Activated CD4-positive, CD25-positive, alpha-beta regulatory T cell treated with anti-CD3 and anti-CD28 coated beads, Interleukin-2, amount 50 U/mL, for 16 hours (primary cell): ENCODE results near the gene PIM3.
A peak's percentile ranks its signal among the peaks of the same experiment; 100 is the strongest.

Experiments used
- DNase-seq: peaks from one replicate; pipeline ENCODE4 v3.0.0-alpha.2; 2020; ENCODE audit warnings: low read depth, low spot score

PIM3 gene

DNA sequence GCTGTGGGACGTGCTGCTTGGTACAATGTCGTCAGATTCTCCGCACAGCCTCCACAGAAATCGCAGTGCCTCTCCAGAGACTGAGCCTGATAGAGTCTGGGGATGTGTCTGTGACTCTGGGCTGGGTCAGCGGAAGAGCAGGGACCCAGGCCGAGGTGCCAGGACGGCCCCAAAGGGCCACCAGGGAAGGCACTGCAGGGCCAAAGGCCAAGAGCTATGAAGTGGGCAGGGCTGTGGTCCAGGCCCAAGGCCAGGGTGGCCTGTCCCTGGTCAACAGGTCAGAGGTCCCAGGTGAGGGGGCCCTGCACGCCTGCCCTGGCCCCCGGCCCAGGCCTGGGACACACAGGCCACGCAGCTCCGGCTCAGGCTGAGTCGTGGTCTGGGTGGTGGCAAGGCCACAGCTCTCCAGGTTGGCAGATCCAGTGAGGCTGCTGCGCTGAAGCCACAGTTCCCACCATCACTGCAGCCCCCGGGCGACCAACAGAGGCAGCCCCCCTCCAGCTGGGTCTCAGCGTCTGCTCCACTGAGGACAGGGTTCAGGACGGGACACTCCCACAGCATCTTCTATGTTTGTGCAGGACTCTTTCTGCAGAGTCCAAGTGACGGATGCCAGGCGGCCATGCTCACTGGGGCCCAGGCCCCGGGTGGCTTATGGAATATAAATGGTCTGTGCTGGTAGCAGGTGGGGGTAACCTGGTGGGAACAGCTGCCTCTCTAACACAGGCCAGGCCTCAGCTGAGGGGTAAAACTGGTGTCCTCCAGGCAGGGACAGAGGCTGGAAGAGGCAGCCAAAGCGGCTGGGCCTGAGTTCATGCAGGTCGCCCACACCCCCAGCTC is 4.8 kb upstream of the PIM3 start:
- DNase-seq = no peak

GRCh38 chr22:49956418-49956770 is 4.2 kb upstream of the PIM3 start:
- DNase-seq = no peak

DNA sequence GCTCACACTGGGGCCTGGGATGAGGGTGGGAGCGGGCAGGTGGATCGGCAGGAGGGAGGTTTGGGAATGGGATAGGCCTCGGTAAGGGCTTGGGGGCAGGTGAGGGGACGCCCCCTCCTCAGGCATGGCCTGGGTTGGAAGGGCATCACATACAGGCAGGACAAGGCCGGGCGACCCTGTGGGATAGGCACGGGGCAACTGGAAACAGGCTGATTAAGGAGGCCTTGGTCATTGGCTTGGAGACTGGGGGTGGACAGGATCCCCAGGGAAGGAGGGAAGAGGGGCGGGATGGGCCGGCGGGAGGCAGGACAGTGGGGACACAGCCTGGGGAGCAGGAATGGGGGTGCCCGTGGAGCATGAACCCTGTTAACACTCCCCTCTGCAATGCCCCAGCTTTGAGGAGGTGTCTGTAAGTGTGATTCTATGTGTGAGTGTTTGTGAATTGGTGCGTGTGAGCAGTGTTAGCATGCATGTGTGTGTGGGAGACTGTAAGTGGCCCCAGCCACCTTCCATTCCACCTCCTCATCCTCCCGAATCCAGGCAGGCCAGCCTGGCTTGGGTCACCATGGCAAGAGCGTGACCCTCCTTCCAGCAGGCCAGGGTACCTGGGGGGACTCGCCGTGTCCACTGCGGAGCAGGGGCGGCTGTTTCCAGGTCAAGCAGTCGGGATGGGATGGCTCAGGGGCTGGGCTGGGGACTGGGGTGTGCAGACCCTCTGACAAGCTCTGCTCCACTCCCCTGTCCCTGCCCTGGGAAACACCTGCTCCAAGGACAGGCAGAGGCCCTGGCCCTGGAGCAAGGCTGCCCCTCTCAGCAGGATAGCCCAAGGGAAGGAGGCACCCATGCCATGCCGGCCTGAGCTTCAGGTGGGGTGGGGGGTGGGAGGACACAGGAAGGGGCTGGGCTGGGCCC is 3.4 kb upstream of the PIM3 start:
- DNase-seq = no peak

GRCh38 chr22:49957826-49958365 is 2.7 kb upstream of the PIM3 start:
- DNase-seq = no peak

- DNase-seq = no peak
Observed at GRCh38 chr22:49958366-49958921, 2.1 kb upstream of the PIM3 start.

GRCh38 chr22:49958931-49959781 is 1.4 kb upstream of the PIM3 start:
- no peak for DNase-seq

DNA sequence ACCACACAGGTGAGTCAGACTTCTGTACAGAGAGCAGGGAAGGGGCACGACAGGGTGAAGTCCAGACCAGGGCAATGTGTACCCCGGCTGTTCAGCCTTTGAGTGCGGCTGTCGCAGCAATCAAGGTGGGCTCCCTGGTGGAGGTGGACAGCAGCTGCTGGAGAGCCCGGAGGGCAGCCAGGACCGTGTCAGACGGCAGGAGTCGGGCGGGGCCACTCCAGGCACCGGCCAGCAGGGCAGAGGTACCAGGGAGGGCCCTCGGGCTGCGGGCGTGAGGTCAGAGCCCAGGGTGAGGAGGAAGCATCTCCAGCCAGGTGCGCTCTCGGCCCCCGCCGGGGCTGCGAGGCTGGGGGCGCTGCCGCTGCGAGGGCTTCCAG is 802 bp upstream of the PIM3 start:
- DNase-seq = no peak

DNA sequence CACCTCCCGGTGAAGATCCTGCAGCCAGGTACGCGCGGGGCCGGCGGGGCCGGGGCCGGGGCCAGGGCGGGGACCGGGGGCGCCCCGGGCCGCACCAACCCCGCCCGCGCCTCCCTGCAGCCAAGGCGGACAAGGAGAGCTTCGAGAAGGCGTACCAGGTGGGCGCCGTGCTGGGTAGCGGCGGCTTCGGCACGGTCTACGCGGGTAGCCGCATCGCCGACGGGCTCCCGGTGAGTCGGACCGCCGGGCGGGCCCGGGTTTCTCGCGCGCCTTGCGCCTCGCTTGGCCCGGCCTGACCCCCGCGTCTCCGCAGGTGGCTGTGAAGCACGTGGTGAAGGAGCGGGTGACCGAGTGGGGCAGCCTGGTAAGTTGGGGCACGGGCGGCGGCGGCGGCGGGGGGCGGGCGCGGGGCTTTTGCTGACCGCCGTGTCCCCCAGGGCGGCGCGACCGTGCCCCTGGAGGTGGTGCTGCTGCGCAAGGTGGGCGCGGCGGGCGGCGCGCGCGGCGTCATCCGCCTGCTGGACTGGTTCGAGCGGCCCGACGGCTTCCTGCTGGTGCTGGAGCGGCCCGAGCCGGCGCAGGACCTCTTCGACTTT is 531 bp downstream of the PIM3 start:
- no peak for DNase-seq

- no peak for DNase-seq
Observed at GRCh38 chr22:49961601-49962011, 1.0 kb downstream of the PIM3 start.

- peak; percentile 74 for DNase-seq
Observed at GRCh38 chr22:49962012-49962750, 1.6 kb downstream of the PIM3 start.

DNA sequence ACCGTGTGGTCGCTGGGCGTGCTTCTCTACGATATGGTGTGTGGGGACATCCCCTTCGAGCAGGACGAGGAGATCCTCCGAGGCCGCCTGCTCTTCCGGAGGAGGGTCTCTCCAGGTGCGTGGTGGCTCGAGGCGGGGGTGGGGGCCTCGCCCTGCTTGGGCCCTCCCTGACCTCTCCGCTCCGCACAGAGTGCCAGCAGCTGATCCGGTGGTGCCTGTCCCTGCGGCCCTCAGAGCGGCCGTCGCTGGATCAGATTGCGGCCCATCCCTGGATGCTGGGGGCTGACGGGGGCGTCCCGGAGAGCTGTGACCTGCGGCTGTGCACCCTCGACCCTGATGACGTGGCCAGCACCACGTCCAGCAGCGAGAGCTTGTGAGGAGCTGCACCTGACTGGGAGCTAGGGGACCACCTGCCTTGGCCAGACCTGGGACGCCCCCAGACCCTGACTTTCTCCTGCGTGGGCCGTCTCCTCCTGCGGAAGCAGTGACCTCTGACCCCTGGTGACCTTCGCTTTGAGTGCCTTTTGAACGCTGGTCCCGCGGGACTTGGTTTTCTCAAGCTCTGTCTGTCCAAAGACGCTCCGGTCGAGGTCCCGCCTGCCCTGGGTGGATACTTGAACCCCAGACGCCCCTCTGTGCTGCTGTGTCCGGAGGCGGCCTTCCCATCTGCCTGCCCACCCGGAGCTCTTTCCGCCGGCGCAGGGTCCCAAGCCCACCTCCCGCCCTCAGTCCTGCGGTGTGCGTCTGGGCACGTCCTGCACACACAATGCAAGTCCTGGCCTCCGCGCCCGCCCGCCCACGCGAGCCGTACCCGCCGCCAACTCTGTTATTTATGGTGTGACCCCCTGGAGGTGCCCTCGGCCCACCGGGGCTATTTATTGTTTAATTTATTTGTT is 2.4 kb downstream of the PIM3 start:
- DNase-seq = no peak

DNA sequence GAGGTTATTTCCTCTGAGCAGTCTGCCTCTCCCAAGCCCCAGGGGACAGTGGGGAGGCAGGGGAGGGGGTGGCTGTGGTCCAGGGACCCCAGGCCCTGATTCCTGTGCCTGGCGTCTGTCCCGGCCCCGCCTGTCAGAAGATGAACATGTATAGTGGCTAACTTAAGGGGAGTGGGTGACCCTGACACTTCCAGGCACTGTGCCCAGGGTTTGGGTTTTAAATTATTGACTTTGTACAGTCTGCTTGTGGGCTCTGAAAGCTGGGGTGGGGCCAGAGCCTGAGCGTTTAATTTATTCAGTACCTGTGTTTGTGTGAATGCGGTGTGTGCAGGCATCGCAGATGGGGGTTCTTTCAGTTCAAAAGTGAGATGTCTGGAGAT is 3.1 kb downstream of the PIM3 start:
- no peak for DNase-seq

DNA sequence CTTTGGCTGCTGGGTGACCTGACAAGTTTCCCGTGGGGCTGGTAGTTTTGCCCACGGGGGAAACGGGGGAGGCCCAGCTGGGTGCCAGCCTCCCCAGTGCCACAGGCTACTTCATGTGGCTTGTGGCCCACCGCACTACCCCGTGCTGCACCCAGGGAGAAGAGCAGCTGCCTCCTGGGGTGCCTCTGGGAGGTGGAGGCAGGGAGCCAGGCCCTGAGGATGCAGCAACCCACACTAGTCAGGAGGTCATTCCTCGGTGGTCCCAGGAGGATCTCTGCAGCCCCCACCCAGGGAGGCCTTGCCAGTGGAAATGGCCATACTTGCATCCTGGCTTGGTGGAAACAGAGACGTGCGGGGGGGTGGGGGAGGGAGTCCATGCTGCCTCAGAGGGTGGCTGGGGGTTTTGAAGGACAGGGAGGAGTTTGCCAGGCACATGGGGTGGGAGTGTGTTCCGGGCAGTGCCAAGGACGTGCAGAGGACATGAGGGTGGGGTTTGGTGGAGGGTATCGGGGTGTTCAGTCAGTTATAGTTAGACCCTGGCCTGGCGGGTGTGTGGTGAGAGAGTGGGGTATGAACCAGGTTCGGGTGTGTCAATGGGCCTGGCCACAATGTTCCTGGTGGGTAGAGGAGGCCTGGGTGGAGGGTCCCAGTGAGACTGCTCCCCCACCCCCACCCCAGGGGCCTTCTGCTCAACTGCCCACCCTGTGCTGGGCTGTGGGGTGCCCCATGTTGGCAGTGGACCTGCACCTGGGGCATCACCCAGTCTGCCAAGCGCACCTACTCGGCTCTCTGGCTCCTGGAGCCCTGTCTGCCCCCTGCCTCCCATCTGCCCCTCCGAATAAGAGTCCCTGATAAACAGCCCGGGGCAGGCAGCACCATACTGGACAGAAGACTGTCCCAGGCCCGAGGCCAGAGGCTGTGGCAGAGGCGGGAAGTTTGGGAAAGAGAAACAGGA is 3.8 kb downstream of the PIM3 start:
- no peak for DNase-seq

DNA sequence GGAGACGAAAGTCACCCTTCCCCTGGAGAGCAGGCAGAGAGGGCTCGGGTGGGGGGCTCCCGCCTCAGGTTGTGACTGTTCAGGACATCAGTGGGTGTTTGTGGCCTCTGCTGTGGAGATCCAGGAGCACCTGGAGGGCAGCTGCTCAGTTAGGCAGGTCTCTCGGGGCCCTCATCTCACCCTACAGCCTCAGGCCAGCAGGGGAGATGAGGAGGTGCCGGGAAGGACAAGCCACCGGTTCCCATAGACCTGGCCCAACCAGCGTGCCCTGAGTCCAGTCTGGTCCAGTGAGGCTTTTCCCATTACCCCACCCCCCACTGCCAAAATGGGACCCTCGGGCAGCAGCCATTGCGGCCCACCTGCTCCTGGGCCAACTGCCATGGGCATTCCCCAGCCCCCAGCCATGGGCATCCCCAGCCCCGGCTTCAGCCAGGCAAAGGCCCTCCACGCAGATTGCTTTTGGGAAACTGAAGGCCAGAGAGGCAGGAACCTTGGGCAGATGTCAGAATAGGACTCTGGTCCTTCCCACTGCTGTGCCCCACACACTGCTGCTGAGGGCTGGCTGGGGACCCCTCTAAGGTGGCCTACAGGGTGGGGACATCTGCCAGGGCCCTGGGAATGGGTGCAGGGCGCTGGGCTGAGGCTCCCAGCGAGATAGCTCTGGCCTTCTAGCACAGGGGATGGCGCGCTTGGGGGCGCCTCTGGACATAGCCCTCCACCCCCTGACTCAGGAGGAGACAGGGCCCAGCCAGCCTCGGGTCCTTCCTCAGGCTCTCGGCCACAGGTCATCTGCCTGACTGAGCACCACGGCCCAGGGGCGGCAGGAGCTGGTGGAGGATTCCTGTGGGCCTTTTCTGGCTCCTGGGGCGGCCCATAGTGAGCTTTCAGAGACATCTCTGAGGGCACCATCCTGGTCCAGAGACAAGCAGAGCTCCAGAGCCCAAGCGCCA is 4.8 kb downstream of the PIM3 start:
- DNase-seq = no peak

- no peak for DNase-seq
Observed at GRCh38 chr22:49966041-49966773, 5.6 kb downstream of the PIM3 start.
